HG02884 (cell line): Measurements from ENCODE around the gene MLXIPL.
"Not testable (repeated sequence)": the region's sequence is repeated elsewhere in the genome, so short reads cannot be mapped to it uniquely, and the experiment has no call there.

Experiments used
- ATAC-seq: cut with Tn5 transposase; IDR thresholded peaks from one replicate; pipeline ENCODE4 v1.9.1; 2021; ENCODE audit warnings: mild to moderate bottlenecking, moderate library complexity; ENCODE audit not compliant: unreplicated experiment

MLXIPL gene

DNA sequence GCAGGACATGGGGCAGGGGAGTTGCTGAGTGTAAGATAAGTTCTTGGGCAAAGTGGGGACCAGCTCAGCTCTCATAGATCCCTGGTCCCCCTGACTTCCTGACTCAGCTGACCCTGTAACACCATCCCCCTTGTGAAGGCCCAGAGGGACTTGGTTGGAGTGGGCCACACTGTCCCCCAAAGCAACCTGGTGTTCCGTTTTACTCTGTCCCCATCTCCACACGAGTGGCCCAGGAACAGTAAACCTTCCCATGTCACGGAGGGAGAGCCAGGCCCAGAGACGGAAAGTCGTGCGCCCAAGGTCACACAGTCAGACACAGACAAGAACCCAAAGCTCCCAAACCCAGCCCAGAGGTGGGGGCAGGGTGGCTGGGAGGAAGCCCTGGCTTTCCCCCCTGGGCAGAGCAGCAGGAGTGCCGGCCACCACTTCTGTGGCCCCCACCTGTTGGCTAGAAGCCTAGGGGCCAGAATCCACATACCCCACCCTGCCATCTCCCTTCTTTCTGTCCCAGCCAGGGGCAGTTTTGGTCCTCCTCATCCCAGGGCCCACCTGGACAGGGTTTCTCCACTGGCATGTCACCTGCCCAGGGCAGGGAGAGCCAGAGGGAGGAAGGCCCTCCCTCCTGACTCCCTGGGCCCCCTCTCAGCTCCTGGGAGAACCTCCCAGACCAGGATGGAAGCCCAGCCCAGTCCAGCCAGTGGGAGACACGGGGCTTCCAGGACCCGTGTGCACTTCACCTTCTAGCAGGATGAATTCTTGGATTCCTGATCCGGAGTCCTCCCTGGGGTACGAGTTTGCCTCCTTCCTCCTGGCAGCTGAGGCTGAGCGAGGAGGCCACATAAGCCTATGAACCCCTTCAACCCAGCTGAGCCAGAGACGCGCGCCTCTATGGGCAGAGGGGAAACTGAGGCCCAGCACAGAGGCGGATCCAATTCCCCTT is 22.7 kb upstream of the MLXIPL start:
- no peak for ATAC-seq

DNA sequence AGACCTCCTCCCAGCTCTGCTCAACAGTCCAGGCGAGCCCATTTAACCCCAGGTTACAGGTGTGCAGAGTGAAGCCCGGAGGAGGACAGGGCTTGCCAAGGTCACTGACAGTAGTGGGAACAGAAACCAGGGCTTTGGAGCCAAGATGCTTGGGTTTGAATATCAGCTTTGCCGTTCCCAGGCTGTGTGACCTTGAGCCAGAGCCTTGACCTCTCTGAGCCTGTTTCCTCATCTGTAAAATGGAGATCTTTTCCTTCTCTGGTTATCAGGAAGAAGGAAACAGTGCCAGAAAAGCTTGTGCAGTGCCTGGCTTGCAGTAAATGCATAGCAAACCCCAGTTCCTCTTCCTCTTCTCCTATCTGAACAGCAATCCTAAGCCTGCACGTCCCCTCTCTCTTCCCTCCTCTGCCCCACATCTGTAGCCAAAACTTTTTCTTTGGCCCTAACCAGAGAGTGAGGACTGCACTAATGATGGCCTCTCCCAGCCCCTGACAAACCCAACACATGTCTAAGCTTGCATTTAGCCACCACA is 21.4 kb upstream of the MLXIPL start:
- ATAC-seq, result no peak

DNA sequence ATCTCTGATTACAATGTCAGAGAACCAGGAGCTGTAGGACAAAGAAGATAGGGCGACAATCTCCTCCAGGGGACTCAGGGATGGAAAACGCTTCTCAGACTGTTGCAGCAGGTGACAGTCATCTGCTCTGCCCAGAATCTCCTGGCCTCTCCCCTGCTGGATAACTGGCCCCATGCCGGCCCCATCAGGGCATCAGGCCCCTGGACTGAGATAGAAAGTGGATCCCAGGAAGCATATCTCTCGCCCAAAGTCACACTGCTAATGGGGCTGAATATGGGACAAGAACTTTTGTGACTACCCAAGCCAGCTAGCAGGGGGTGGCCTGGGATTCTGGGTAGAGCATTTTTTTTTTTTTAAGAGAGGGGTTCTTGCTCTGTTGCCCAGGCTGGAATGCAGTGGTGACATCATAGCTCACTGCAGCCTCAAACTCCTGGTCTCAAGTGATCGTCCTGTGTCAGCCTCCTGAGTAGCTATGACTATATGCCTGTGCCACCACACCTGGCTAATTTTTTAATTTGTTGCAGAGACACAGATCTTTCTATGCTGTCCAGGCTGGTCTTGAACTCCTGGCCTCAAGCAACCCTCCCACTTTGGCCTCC is 20.5 kb upstream of the MLXIPL start:
- ATAC-seq, result no peak

DNA sequence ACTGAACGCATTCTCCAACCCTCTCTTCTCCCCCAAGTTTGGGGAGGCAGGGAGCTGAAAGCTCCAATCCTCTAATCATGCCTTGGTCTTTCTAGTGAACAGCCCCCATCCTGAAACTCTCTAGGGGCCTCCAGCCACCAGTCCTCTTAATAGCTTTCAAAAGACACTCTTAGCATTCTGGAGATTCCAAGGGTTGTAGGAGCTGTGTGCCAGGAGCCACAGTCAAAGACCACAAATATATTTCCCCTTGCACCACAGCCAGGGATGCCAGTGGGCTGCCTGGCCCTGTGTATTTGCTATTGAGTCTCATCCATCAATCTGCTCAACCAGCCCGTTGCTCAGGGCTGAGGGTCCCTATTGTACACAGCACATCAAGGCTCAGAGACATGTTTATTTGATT is 18.5 kb upstream of the MLXIPL start:
- no peak for ATAC-seq

DNA sequence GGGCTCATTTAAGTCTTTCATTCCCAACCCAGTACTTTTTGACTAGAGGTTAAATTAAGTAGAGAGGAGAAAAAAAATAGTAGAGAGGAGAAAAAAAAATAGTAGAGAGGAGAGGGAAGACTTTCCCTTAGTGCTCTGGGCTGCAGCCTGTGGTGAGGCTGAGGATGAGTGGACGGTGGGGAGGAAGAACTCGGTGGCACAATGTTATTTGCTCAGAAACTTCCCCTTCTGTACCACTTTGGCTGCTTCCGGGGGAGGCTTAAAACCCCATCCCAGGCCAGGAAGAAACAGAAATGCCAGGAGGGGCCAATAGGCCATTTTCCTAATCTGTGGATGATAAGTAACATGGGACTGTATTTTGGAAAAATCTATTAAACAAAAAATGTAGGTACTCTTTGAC is 14.6 kb upstream of the MLXIPL start:
- ATAC-seq, result no peak

DNA sequence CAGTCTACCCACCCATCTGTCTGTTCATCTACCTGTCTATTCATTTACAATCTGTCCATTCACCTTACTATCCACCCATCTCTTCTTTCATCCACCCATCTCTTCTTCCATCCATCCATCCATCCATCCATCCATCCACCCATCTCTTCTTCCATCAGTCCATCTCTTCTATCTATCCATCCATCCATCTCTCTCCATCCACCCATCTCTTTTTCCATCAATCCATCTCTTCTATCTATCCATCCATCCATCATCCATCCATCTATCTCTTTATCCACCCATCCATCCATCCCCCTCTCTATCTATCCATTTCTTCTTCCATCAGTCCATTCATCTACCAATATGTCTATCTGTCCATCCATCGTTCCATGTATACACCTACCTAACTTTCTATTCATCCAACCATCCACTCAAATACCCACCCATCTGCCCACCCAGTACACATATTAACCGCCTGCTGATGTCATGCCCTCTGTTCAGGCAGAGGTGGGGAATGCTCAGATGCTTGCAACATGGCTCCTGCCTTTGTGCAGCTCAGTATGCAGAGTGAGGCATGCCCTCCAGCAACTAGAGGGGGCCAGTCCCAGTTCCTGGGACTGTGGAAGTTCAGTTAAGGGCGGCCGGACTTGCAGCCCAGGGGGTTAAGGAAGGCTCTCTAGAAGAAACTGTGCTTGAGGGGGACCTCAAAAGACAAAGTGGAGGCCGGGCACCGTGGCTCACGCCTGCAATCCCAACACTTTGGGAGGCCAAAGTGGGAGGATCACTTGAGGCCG is 11.3 kb upstream of the MLXIPL start:
- no peak for ATAC-seq

DNA sequence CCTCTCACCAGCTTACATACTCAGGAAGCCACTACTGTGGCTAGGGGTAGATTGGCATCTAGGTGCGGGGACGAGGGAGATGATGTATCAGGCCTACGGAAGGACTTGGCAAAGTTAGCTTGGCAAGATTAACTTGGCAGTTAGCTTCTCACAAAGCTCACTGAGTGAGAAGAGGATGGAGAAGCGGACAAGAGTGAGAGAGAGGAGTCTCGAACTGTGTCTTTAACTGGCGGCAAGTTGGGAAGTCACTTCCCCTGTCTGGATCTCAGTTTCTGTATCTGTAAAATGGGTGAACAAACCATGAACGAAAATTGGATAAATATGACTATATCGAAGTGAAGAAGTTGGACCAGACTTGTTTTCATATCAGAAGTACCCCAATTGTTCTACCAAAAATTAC is 9.5 kb upstream of the MLXIPL start:
- no peak for ATAC-seq

DNA sequence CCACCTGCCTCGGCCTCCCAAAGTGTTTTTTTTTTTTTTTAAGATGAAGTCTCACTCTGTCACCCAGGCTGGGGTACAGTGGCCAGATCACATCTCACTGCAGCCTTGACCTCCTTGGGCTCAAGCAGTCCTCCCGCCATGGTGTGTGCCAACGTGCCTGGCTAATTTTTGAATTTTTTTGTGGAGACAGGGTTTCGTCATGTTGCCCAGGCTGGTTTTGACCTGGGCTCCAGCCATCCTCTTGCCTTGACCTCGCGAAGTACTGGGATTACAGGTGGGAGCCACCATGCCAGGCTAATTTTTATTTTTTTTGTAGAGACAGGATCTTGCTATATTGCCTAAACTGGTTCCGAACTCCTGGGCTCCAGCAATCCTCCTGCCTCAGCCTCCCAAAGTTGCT is 9.0 kb upstream of the MLXIPL start:
- ATAC-seq, result no peak

DNA sequence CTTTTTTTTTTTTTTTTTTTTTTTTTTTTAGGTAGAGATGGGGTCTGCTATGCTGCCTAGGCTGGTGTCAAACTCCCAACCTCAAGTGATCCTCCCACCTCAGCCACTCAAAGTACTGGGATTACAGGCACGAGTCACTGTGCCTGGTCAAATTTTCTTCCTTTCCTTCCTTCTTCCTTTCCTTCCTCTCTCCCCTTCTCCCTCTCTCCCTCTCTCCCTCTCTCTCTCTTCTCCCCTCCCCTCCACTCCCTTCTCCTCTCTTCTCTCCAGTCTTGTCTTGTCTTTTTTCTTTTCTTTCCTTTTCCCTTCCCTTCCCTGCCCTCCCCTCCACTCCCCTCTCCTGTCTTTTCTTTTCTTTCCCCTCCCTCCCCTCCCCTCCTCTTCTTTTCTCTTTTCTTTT is 7.2 kb upstream of the MLXIPL start:
- ATAC-seq, result no peak

DNA sequence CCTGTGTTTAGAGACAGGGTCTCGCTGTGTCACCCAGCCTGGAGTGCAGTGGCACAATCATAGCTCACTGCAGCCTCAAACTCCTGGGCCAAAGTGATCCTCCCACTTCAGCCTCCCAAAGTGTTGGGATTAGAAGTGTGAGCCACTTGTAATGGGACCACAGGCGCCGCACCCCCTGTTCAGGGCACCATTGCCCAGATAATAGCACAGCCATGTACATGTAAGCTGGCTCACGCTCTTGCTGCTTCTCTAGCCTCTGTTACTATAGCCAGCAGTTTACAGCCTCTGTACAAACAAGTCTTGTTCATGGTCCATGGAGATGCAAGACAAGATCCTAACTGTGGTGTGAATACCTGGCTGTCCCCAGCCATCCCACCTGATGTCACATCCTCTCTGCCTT is 4.2 kb upstream of the MLXIPL start:
- ATAC-seq, result no peak

DNA sequence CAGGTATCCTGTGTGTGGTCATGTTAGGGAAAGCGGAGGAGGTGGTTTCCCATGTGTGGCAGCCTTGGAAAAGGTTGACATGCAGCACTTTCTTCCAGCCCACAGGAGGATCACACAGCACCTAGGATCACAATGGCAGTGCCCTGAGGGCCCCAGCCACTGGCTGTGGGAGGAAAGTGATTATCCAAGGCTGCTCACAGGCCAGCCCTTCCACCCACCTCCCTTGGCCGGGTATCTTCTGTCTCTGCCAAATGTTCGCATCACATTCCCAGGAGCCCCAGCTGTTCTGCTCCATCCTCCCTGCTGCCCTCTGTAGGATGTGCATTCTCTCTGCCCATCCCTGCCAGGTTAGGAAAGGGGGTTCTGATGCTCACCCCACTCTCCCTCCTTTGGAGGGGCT is 2.5 kb upstream of the MLXIPL start:
- no peak for ATAC-seq

DNA sequence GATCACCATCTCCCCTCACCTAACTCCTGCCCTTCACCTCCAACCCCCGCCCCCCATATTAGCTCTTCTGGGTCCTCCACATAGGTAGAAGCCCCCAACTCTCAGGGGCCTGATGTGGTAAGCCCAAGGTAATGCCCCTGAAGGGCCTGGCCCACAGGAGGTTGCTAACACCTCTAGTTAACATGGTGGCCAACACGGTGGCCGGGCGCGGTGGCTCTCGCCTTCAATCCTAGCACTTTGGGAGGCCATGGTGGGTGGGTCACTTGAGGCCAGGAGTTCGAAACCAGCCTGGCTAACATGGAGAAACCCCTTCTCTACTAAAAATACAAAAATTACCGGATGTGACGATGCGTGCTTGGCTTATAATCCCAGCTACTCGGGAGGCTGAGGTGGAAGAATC is 954 bp upstream of the MLXIPL start:
- no peak for ATAC-seq

DNA sequence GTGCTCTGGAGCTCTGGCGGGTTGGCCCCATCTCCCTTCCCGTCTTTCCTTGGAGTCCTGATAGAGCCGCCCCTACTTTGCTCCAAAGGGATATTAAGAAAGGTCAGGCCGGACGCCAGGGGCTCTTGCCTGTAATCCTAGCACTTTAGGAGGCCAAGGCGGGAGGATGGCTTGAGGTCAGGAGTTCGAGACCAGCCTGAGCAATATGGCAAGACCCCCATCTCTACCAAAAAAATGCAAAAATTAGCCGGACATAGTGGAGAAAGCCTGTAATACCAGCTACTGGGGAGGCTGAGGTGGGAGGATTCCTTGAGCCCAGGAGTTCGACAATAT is 313 bp upstream of the MLXIPL start:
- no peak for ATAC-seq

DNA sequence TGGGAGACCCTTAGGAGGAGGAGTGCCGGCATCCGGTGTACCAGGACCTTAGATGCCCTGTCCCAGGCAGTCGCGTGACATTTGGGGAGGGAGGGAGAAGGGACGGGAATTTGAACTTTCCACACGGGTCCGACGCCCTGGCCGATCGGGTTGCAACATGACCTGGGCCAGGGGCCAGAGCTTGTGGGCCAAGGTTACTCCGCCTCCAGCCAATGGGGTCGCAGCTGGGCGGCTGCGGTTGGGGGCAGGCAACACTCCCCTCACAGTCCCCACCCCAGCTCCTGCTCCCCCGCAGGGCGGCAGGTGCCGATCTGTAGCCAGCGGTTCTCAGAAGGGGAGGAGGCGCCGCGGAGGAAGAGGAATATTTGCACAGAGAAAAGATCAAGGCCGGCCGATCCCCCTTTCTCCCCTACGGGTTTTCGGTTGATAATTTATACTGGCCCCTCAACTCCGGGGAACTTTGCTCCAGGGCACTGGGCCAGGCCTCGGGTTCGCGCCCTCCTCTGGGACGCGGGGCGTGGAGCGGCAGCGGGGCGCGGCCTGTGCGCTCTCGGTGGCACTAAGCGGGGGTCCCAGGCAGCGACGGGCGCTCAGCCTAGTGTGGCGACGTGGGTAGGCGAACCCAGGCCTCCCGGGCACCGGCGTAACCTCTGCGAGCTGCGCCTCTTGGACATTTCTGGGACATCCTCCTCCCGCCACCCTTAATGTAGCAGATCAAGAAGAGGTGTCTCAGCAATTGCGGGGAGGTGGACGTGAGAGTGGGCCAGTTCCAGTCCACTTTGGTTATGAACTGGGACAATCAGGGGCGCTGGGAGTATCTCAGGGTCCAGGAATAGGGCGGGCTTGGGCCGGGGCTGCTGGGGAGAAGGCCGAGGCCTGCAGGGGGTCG is 1.2 kb downstream of the MLXIPL start:
- ATAC-seq, result no peak

DNA sequence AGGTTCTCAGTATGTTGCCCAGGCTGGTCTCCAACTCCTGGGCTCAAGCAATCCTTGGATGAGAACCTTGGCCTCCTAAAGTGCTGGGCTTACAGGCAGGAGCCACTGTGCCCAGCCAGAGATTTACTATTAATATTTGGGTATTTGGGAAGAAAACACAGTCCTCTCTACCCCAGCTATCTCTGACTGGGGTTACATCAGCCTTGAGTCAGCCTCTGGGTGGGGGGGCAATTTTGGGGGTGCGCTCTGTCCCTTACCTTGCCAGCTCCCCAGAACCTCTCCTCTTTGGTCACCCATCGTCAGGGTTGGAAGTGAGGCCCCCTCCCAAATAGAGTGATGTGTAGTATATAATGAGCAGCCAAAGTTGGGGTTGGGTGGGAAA is 1.8 kb downstream of the MLXIPL start:
- no peak for ATAC-seq

DNA sequence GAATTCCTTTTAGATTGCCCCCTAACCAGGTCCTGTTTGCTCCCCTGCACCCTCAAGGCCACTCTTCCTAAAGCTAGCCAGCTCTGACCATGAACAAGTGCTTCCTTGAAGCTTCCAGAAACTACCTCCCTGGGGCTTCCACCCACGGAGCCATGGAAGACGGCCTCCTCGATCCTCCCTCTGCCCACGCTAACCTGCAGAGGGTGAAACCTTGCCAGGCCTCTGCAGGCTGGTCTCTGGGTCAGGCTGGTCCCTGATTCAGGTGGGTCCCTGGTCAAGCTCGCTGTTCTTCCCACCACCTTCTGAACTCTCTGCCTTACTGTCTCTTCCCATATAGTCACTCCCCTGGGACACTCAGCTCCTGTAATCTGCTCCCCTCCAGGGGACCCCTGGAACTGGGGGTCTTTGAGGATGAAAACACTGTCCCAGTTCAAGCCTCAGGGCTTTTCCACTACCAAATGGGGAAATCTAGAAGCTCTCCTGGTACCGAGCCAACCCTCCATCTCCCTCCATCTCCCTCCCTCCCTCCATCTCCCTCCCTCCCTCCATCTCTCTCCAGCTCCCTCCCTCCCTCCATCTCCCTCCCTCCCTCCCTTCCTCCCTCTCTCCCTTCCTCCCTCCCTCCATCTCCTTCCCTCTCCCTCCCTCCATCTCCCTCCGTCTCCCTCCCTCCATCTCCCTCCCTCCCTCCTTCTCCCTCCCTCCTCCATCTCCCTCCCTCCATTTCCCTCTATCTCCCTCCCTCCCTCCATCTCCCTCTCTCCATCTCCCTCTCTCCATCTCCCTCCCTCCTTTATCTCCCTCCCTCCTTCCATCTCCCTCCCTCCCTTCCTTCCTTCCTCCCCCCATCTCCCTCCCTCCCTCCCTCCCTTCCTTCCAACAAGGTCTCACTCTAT is 2.9 kb downstream of the MLXIPL start:
- no peak for ATAC-seq

DNA sequence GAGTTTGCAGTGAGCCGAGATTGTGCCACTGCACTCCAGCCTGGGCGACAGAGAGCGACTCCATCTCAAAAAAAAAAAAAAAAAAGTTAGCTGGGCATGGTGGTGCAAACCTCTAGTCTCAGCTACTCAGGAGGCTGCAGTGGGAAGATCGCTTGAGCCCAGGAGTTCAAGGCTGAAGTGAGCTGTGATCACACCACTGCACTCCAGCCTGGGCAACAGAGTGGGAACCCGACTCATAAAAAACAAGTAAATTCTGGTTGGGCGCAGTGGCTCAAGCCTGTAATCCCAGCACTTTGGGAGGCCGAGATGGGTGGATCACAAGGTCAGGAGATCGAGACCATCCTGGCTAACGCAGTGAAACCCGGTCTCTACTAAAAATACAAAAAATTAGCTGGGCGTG is 4.9 kb downstream of the MLXIPL start:
- ATAC-seq, result not testable (repeated sequence)

DNA sequence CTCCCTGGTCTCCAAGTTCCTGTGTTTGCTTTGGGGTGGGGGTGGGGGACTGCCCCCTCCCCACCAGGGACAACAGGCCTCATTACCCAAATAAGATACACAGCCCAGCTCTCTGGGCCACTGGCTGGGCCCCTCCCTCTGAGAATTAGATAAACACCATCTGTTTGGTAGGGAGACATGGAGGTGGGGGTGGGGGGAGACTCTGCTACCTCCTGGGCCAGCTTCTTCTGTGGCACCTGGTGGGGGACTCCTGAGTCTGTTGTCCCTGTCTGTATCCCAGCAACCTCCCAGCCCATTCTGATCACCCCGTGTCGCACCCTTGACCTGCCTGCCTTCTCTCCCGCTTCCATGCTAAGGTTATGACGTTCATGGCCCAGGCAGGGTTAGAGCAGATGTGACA is 5.8 kb downstream of the MLXIPL start:
- no peak for ATAC-seq

DNA sequence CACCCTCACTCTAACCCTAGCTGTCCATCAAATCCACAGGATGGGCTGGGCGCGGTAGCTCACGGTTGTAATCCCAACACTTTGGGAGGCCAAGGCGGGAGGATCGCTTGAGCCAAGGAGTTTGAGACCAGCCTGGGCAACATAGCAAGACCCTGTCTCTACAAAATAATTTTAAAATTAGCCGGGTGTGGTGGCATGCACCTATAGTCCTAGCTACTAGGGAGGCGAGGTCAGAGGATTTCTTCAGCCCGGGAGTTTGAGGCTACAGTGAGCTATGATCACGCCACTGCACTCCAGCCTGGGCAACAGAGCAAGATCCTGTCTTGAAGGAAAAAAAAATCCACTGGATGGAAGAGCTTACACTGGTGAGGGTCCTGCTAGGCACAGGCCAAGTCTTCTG is 6.8 kb downstream of the MLXIPL start:
- not testable (repeated sequence) for ATAC-seq

DNA sequence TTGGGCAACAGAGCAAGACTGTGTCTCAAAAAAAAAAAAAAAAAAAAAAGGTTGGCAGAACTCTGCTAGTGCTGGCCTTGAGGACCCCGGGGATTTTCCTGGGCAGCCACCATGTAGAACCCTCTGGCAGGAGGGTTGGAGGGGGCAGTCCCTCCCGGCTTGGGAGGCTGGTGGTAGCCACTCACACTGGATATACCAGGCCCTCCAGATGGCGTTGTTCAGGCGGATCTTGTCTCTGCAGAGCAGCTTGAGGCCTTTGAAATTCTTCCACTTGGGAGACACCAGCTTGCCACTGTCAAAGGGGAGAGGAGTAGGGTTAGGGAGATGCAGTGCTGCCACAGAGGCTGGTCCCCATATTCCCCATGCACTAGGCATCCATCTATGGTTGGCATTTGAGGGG is 8.4 kb downstream of the MLXIPL start:
- ATAC-seq, result no peak
